ENCODE results near the gene SLC28A3.

Gene SLC28A3

GRCh38 chr9:84296146-84296843 is 44.3 kb downstream of the SLC28A3 start:
- DNase-seq, result no peak

GRCh38 chr9:84294241-84294950 is 46.2 kb downstream of the SLC28A3 start:
- no peak for DNase-seq

- DNase-seq, result no peak
Observed at GRCh38 chr9:84293001-84293798, 47.4 kb downstream of the SLC28A3 start.

DNA sequence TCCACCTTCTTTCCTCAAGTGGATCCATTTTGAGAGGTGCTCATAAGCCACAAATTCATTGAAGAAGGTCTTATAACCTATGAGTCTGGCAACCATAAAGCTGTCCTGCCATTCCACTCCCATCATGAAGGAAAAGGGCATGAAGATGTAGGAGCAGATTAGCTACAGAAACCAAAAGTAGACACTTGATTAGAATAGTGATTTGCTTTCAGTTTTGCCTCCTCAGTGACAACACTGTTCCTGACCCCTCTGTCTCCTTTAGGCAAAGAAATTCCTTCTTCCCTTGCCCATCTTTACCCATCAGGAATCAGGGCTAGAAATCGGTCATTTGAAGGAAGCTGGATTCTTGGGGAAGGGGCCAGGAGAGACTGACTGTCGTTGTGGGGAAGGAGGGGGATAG is 55.2 kb downstream of the SLC28A3 start:
- DNase-seq, result no peak

DNA sequence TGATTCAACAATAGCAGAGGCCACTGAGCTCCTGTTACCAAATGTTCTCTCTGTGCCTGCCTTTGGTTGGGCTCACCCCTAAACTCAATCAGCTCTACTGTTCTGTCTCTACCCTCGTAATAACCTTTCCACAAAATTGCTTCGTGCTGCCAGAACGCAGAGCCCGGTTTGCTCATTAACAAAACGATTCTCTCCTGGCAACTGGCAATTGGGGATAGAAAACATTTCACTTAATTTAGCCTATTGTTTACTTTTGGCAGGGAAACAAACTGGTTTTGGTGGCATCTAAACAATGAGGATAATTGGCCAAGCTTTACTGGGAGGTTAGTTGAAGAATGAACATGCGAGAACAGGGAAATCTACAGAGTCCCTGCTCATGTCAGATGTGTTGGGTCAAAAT is 56.6 kb downstream of the SLC28A3 start:
- DNase-seq, result no peak

DNA sequence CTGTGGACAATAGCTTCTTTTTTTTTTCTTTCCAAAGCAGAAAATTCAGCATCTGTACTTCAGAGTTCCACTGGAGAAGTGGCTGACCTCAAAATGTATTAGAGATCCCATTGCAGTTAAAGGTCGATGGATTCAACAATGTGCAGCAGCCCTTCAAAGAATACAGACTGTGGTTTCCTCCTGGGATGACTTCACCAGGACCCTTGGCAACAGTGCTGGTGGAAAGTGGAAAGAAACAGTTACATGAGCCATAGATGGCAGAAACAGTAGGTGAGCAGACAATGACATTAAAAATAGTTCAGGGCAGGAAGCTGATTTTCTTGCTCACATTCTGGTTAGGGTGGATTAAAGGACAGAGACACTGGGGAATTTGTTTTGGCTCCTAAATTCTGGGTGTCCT is 62.4 kb downstream of the SLC28A3 start:
- DNase-seq, result no peak

GRCh38 chr9:84277646-84278045 is 62.9 kb downstream of the SLC28A3 start:
- no peak for DNase-seq

- DNase-seq, result no peak
Observed at GRCh38 chr9:84276741-84277140, 63.8 kb downstream of the SLC28A3 start.

GRCh38 chr9:84271921-84272556 is 68.5 kb downstream of the SLC28A3 start:
- no peak for DNase-seq

DNA sequence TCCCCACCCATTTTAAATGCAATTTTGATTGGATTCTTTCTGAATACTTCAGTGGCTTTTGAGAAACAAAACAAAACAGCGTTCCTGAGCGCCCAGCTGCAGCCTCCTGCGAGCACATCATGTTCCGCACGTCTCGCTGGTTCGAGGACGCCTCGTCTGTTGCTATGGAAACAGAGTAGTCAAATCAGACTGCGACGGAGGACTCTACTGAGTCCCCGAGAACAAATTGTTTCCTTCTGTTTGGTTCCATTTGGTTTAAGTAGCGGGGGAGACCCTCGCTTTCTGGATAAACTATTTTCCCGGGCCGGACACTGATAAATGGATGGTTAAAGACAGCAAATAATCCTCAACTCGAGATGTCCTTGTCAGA is 69.0 kb downstream of the SLC28A3 start:
- no peak for DNase-seq

- no peak for DNase-seq
Observed at GRCh38 chr9:84270847-84271530, 69.6 kb downstream of the SLC28A3 start.

DNA sequence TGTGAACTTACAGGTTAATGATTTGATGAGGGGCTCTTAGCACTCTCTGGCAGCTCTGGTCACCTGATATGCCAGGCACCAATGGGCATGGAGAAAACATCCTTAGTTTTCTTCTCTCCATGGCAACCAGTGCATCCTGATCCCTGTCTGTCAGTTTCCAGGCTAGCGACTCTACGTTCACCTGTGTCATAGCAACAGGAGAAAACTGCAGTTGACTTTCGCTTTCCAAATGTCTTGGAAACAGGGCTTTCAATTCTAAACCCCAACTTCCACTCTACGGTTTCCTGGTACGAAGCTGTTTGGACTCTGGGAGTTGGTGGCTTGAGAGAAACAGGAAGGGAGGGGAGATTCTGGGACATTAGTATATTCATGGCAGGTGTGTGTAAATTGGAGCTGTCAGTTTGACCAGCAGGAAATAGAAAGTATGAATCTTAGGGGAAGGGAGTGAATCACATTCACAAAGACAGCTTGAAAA is 74.4 kb downstream of the SLC28A3 start:
- DNase-seq, result no peak

GRCh38 chr9:84264307-84265029 is 76.1 kb downstream of the SLC28A3 start:
- no peak for DNase-seq

- DNase-seq, result peak; percentile 56
Observed at GRCh38 chr9:84261070-84261746, 79.3 kb downstream of the SLC28A3 start.

DNA sequence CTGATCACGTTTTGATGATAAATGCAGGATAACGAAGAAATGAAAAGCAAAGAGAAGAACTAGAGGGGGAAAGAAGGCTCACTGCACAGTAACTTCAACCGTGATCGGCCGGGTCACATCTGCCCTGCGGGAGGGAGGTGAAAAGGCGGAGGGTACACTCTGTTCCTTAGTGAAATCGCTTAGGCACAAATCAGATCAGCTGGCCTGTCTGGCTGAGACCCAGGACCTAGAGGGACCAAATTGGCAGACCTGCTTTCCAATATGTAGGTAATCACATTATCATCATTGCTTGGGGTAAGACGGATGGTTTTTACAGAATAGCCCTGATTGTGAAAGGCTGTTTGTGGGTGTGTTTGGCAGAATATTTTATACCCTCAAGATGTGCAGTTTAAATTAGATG is 82.2 kb downstream of the SLC28A3 start:
- DNase-seq, result no peak

- DNase-seq, result no peak
Observed at GRCh38 chr9:84255696-84256095, 84.9 kb downstream of the SLC28A3 start.

GRCh38 chr9:84254972-84255371 is 85.6 kb downstream of the SLC28A3 start:
- DNase-seq, result no peak

GRCh38 chr9:84251921-84252320 is 88.6 kb downstream of the SLC28A3 start:
- DNase-seq, result no peak

DNA sequence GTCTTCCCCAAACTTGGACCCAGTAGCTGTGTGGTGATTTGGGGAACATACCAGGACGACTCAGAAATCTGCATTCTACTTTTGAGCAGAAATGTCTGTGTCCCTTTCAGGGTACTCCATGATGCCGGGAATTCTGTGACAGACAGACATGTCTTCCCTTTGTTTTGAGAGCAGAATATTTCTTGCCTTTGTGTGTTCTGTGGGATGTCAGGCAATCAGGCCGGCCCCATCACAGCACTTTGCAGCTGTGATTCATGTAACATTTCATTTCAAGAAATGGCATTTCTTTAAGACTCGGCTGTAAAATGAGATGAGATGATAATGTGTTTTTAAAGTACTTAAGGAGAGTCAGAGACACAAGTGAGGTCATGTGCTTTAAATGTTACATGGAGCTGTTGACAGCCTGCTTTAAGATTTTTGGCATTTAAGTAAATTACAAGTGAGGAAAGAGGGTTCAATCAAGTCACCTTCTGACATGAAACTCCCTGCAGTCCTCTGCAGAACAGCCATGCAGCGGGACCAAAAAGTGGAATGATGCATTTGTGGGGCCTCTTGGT is 98.7 kb downstream of the SLC28A3 start:
- no peak for DNase-seq

DNA sequence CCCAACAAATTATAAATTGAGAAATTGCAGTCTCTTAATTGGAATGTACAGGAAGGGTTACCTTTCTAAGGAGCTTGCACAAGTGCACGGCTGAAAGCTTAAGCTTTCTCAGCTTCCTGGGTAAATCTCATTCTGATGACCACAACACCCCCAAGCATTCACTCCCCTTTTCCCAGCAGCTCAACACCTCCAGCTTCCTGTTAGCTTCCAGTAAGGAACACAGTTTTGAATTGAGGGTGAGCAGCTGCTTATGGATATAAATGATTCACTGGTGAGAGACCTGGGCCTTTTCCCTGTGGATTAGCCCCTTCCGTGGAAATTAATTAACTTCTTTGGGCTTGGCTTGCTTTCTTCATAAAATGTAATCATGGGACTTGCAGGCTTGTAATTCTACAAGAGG is 101.2 kb downstream of the SLC28A3 start:
- no peak for DNase-seq

DNA sequence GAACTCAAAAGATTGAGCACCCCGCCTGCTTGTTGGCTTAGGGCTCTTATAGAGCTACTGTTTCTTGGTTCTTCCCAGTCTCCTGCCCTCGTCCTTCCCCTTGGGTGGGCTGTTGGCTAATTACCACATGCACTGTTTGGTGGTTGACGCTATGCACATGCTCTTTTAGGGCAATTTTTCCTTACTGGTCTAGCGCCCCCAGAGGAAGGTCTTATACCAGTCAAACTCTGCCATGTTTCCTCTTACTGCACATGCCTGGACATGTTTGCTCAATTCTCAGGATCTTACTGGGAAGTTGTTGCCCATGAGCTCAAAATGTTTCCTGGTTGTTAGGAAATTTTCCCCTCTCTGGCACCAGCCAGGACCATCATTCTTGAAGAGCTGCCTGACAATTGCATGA is 101.9 kb downstream of the SLC28A3 start:
- no peak for DNase-seq

Data from 8988T (cell line).